ENCODE data around the gene IPPK. TPM values are rescaled to one million over a fixed set of nuclear protein-coding genes. Genes with fewer than 3 reads are reported as not detected.

Gene IPPK
- total RNA-seq, 1 donor from 2014 or later, result 10.0 TPM

DNA sequence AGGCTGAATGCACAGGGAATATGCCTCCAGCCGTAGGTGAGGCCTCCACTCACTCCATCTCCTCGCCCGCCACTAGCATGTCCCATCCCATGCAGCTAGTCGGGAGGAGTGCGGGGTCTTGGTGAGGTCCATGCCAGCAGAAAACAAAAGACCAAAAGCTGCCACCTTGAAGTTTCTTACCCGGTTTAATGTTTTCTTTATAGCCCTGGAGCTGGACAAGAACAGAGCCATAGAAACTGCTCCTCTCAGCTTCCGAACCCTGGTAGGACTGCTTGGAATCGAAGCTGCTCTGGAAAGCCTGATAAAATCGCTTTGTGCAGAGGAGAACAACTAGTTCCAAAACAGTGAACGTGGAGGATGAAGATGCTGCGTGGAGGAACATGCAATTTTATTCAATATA is 57.1 kb downstream of the IPPK start:
- H3K9me3 Mint-ChIP-seq, result no peaks in the 10 kb centered on the region
- TF ChIP-seq, protein P1, sequence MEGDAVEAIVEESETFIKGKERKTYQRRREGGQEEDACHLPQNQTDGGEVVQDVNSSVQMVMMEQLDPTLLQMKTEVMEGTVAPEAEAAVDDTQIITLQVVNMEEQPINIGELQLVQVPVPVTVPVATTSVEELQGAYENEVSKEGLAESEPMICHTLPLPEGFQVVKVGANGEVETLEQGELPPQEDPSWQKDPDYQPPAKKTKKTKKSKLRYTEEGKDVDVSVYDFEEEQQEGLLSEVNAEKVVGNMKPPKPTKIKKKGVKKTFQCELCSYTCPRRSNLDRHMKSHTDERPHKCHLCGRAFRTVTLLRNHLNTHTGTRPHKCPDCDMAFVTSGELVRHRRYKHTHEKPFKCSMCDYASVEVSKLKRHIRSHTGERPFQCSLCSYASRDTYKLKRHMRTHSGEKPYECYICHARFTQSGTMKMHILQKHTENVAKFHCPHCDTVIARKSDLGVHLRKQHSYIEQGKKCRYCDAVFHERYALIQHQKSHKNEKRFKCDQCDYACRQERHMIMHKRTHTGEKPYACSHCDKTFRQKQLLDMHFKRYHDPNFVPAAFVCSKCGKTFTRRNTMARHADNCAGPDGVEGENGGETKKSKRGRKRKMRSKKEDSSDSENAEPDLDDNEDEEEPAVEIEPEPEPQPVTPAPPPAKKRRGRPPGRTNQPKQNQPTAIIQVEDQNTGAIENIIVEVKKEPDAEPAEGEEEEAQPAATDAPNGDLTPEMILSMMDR (IDR thresholded peaks at IDR 0.05; ENCODE audit: unreplicated experiment), result no peak
- H3K27me3 Mint-ChIP-seq (ENCODE audit: low read depth), result no peaks in the 10 kb centered on the region
- no peak overlapping the region for H3K4me3 Mint-ChIP-seq
- peaks cover 15% of the 10 kb centered on the region for H3K4me1 Mint-ChIP-seq
- H3K27ac Mint-ChIP-seq, result no peak overlapping the region
- H3K36me3 Mint-ChIP-seq, result peaks cover 21% of the 10 kb centered on the region
- DNase-seq (ENCODE audit: low spot score in 2 of 2, unreplicated experiment in 2 of 2), result no peak

- Mint-ChIP-seq H3K9me3 (no peaks in the 10 kb centered on the region), H3K4me1 (peaks cover 15% of the 10 kb centered on the region), H3K4me3 (no peak overlapping the region), H3K27me3 (ENCODE audit: low read depth) (no peaks in the 10 kb centered on the region), H3K36me3 (peaks cover 21% of the 10 kb centered on the region), H3K27ac (no peak overlapping the region)
- TF ChIP-seq, protein P1 (IDR thresholded peaks at IDR 0.05; ENCODE audit: unreplicated experiment), result no peak
- DNase-seq (ENCODE audit: low spot score in 2 of 2, unreplicated experiment in 2 of 2), result no peak
These were observed 57.6 kb downstream of the IPPK start for GRCh38 chr9:92612292-92612691.

DNA sequence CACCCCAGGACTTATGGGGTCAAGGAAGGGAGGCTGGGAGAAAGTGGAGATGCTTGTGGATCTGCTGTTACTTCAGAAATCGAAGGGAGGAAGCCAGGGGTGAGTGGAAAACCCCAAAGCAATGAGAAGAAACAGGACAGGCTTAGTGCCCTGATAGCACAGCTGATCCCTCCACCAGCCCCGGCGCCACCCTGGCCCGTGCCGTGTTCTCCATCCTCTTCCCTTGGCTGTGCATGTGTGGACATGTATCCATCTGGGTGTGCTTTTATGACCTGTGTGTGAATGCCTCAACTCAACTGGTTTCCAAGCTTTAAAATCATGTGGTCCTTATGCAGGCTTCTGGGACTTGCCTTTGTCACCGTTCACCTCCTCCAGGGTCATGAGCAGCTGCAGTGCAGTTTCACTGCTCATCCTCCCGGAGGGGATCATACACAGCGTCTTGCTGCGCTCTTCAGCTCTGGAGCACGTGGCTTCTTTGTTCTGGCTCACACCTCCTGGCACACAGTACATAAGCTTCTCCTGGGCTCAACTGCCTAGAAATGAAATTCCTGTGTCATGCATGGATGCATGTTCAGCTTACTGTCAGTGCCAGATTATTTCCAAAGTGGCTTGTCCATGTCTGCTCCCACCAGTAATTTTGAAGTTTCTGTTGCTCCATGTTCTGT is 58.2 kb downstream of the IPPK start:
- TF ChIP-seq, protein P1 (IDR thresholded peaks at IDR 0.05; ENCODE audit: unreplicated experiment), result no peak
- Mint-ChIP-seq H3K27me3 (ENCODE audit: low read depth) (no peaks in the 10 kb centered on the region), H3K4me1 (peaks cover 15% of the 10 kb centered on the region), H3K36me3 (peaks cover 21% of the 10 kb centered on the region), H3K27ac (no peak overlapping the region), H3K9me3 (no peaks in the 10 kb centered on the region), H3K4me3 (no peak overlapping the region)
- no peak for DNase-seq (ENCODE audit: low spot score in 2 of 2, unreplicated experiment in 2 of 2)

DNA sequence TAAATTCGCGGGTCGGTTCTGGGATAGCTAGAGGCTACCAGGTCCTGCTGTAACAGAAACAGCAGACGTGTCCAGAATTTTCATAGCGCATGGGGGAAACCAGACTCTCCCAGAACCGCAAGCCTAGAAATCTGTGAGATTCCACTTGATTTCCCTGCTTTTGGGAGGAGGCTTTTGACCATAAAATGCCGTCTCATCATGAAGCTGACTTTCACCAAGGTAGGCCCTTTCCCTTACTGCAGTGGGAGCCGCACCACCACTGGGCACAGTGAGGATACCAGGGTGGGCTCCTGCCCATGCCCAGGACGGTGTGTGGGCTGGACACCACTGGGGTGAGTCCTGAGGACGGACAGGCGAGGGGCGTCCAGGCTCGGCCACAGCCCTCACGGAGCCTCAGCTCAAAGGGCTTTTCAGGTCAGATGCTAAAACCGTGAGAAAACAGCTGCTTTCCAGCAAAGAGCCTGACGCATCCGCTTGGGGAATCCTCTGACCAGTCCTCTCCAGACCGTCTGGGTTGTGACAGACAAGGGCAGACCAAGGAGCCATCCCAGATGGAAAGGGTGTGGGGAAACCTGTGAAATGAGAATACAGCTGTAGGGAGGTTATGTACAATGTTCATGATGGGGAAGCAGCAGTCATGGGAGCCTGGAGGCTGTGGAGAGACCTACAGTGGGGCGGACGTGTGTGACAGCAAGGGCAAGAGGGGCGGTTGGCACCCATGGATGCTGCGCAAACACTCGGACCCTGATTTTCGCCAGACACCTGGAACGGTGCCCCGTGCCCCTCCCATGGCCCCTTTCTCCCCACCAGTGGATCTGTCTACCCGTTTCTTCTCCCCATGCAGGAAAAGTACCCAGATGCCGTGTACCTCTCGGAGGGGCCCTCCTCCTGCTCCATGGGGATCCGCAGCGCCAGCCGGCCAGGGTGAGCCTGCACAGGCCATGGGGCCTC is 59.2 kb downstream of the IPPK start:
- no peak overlapping the region for H3K27ac Mint-ChIP-seq
- H3K4me1 Mint-ChIP-seq, result peaks cover 9% of the 10 kb centered on the region
- DNase-seq (ENCODE audit: low spot score in 2 of 2, unreplicated experiment in 2 of 2), result no peak
- no peaks in the 10 kb centered on the region for H3K27me3 Mint-ChIP-seq (ENCODE audit: low read depth)
- no peak overlapping the region for H3K4me3 Mint-ChIP-seq
- TF ChIP-seq, protein P1 (IDR thresholded peaks at IDR 0.05; ENCODE audit: unreplicated experiment), result no peak
- peaks cover 18% of the 10 kb centered on the region for H3K36me3 Mint-ChIP-seq
- H3K9me3 Mint-ChIP-seq, result no peaks in the 10 kb centered on the region

- peaks cover 12% of the 10 kb centered on the region for H3K36me3 Mint-ChIP-seq
- no peak overlapping the region for H3K27ac Mint-ChIP-seq
These were observed 61.0 kb downstream of the IPPK start for GRCh38 chr9:92608909-92609445.

More at GRCh38 chr9:92608909-92609445, 61.0 kb downstream of the IPPK start:
- peaks cover 9% of the 10 kb centered on the region for H3K9me3 Mint-ChIP-seq
- no peak for DNase-seq (ENCODE audit: low spot score in 2 of 2, unreplicated experiment in 2 of 2)
- no peaks in the 10 kb centered on the region for H3K27me3 Mint-ChIP-seq (ENCODE audit: low read depth)
- H3K4me3 Mint-ChIP-seq, result no peak overlapping the region
- TF ChIP-seq, protein P1 (IDR thresholded peaks at IDR 0.05; ENCODE audit: unreplicated experiment), result no peak
- H3K4me1 Mint-ChIP-seq, result peaks cover 9% of the 10 kb centered on the region
